ENCODE measurements around the gene ANKRD17.

The ANKRD17 gene

DNA sequence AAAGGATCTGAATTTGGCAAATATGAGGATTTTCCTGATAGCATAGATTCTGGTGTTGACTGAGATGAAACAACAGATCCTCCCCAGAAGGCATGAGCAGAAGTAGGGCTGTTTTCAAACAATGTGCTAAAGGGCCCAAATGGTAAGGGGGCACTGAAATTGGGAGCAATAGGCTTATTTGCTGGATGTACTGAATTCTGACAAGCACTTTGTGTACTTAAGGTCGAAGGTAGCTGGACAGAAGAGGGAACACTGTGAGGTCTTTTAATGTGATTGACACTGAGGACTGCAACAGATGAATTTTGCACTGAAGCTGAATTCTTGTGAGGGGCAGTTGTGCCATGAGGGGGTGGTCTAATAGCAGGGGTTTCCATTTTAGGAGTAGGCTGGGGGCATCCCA, 167.9 kb downstream of the ANKRD17 start:
- H3K4me3 ChIP-seq (ENCODE audit: low read depth, low read length, poor library complexity, severe bottlenecking): no peak overlapping the region
- no peaks in the 10 kb centered on the region for H3K27me3 ChIP-seq (ENCODE audit: insufficient read depth, low read length)
- no peaks in the 10 kb centered on the region for H3K9me3 ChIP-seq (ENCODE audit: low read length)
- H3F3A ChIP-seq (ENCODE audit: insufficient read depth, low read length): peaks cover 2% of the 10 kb centered on the region; the same call in 1 of the 2 replicates
- no peak overlapping the region for H3K27ac ChIP-seq (ENCODE audit: low read depth, low read length, poor library complexity, severe bottlenecking)
- TF ChIP-seq EZH2 (IDR thresholded peaks at IDR 0.05; ENCODE audit: borderline replicate concordance, low read length) (no peak), CTCF (IDR thresholded peaks at IDR 0.05; ENCODE audit: low read length) (no peak)
- H3K9ac ChIP-seq (ENCODE audit: low read length): no peak overlapping the region
- no peak overlapping the region for H2AFZ ChIP-seq (ENCODE audit: low read length)
- H3K79me2 ChIP-seq (ENCODE audit: insufficient read depth, low read length): peaks cover 9% of the 10 kb centered on the region
- no peak overlapping the region for H3K4me2 ChIP-seq (ENCODE audit: low read length)
- no peaks in the 10 kb centered on the region for H4K20me1 ChIP-seq (ENCODE audit: insufficient read depth, low read length)
- no peaks in the 10 kb centered on the region for H3K9me2 ChIP-seq (ENCODE audit: low read depth, low read length)
- peaks cover 69% of the 10 kb centered on the region for H3K36me3 ChIP-seq (ENCODE audit: insufficient read depth, low read length)
- H3K4me1 ChIP-seq (ENCODE audit: insufficient read depth, low read length, severe bottlenecking): peaks cover 7% of the 10 kb centered on the region

GRCh38 chr4:73087871-73088270, 170.7 kb downstream of the ANKRD17 start:
- no peak overlapping the region for H3K4me2 ChIP-seq (ENCODE audit: low read length)
- TF ChIP-seq EZH2 (IDR thresholded peaks at IDR 0.05; ENCODE audit: borderline replicate concordance, low read length) (no peak), CTCF (IDR thresholded peaks at IDR 0.05; ENCODE audit: low read length) (no peak)
- H3F3A ChIP-seq (ENCODE audit: insufficient read depth, low read length): peaks cover 2% of the 10 kb centered on the region; the same call in 1 of the 2 replicates
- H3K4me1 ChIP-seq (ENCODE audit: insufficient read depth, low read length, severe bottlenecking): peaks cover 7% of the 10 kb centered on the region
- no peaks in the 10 kb centered on the region for H3K9me3 ChIP-seq (ENCODE audit: low read length)
- H3K27ac ChIP-seq (ENCODE audit: low read depth, low read length, poor library complexity, severe bottlenecking): no peak overlapping the region
- peaks cover 68% of the 10 kb centered on the region for H3K36me3 ChIP-seq (ENCODE audit: insufficient read depth, low read length)
- no peaks in the 10 kb centered on the region for H4K20me1 ChIP-seq (ENCODE audit: insufficient read depth, low read length)
- H3K9me2 ChIP-seq (ENCODE audit: low read depth, low read length): no peaks in the 10 kb centered on the region
- H3K4me3 ChIP-seq (ENCODE audit: low read depth, low read length, poor library complexity, severe bottlenecking): no peak overlapping the region
- H3K27me3 ChIP-seq (ENCODE audit: insufficient read depth, low read length): no peaks in the 10 kb centered on the region
- peaks cover 9% of the 10 kb centered on the region for H3K79me2 ChIP-seq (ENCODE audit: insufficient read depth, low read length)
- no peak overlapping the region for H3K9ac ChIP-seq (ENCODE audit: low read length)
- no peak overlapping the region for H2AFZ ChIP-seq (ENCODE audit: low read length)

DNA sequence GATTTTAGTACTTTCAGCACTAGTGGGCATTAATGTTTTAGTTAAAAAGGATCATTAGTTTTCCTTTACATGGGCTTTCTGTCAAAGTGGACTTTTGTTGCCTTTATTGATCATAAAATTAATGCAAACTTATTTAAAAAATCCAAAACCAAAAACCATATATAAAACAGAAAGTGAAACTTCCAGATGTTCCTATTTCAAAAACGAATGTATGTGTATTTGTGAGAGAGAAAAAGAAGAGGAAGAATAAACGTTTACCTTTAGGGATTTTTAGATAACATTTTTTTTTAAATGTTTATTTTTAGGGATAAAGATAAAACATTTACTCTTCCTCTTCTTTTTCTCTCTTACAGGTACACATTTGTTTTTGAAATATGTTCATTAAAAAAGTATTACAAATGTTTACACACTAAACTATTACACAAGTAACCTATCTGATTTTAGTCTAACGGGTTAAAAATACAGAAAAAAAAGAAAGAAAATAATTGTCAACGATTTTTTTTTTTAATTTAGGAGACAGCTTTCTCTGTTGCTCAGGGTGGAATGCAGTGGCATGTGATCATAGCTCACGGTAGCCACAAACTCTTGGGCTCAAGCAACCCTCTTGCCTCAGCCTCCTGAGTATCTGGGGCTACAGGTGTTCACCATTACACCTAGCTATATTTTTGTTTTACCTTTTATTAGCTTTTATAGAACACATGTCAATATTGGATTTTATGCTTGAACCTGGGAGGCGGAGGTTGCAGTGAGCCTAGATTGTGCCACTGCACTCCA, 172.3 kb downstream of the ANKRD17 start:
- Histone ChIP-seq H3K4me3 (ENCODE audit: low read depth, low read length, poor library complexity, severe bottlenecking) (no peak overlapping the region), H2AFZ (ENCODE audit: low read length) (no peak overlapping the region), H3K4me1 (ENCODE audit: insufficient read depth, low read length, severe bottlenecking) (peaks cover 7% of the 10 kb centered on the region), H3K4me2 (ENCODE audit: low read length) (no peak overlapping the region), H3K36me3 (ENCODE audit: insufficient read depth, low read length) (peaks cover 67% of the 10 kb centered on the region), H3K27ac (ENCODE audit: low read depth, low read length, poor library complexity, severe bottlenecking) (no peak overlapping the region), H3K9me2 (ENCODE audit: low read depth, low read length) (no peaks in the 10 kb centered on the region), H3K79me2 (ENCODE audit: insufficient read depth, low read length) (peaks cover 9% of the 10 kb centered on the region), H3F3A (ENCODE audit: insufficient read depth, low read length) (peaks cover 9% of the 10 kb centered on the region; the same call in 1 of the 2 replicates), H3K9ac (ENCODE audit: low read length) (no peak overlapping the region), H4K20me1 (ENCODE audit: insufficient read depth, low read length) (no peaks in the 10 kb centered on the region), H3K9me3 (ENCODE audit: low read length) (no peaks in the 10 kb centered on the region), H3K27me3 (ENCODE audit: insufficient read depth, low read length) (no peaks in the 10 kb centered on the region)
- TF ChIP-seq EZH2 (IDR thresholded peaks at IDR 0.05; ENCODE audit: borderline replicate concordance, low read length) (no peak), CTCF (IDR thresholded peaks at IDR 0.05; ENCODE audit: low read length) (no peak)

All from OCI-LY1 (cell line).